ENCODE measurements around the gene STK11. TPM values are rescaled to one million over a fixed set of nuclear protein-coding genes. Genes with fewer than 3 reads are reported as not detected.

Gene STK11
- total and polyA plus RNA-seq, 9 donors: 36.9 to 71.2 (median 54.2) TPM

GRCh38 chr19:1173845-1174809, 31.5 kb upstream of the STK11 start, which contains the start of gene SBNO2:
Gene SBNO2, minus strand, starts transcription at chr19:1174268. Its CDS starts 19,992 bp downstream, at chr19:1154276.
- Histone ChIP-seq H3K4me1 (ENCODE audit: insufficient read depth) (peaks cover 21% of the 10 kb centered on the region), H3K36me3 (no peaks in the 10 kb centered on the region), H3K27me3 (no peaks in the 10 kb centered on the region), H3K27ac (peak within 1 kb of the TSS; percentile 85 to 93), H3K4me3 (peak within 1 kb of the TSS; percentile 73), H3K9me3 (no peaks in the 10 kb centered on the region)
- DNase-seq: peak; percentile 87 to 96 (median 94)
- 11 to 43% (median 24%) methylated on average over 21 to 84 of the region's 84 CpGs for WGBS, 3 donors
- TF ChIP-seq EP300 (IDR thresholded peaks at IDR 0.05) (no peak), POLR2A (IDR thresholded peaks at IDR 0.05) (peak; percentile 69), CTCF (IDR thresholded peaks at IDR 0.05) (no peak)
- intact Hi-C loops (cut with DNase I): loop anchor here in 1 of 4 donors (5.0 kb wide), 1 partner anchor 72 kb away; the partner anchor contains the start of gene GPX4

DNA sequence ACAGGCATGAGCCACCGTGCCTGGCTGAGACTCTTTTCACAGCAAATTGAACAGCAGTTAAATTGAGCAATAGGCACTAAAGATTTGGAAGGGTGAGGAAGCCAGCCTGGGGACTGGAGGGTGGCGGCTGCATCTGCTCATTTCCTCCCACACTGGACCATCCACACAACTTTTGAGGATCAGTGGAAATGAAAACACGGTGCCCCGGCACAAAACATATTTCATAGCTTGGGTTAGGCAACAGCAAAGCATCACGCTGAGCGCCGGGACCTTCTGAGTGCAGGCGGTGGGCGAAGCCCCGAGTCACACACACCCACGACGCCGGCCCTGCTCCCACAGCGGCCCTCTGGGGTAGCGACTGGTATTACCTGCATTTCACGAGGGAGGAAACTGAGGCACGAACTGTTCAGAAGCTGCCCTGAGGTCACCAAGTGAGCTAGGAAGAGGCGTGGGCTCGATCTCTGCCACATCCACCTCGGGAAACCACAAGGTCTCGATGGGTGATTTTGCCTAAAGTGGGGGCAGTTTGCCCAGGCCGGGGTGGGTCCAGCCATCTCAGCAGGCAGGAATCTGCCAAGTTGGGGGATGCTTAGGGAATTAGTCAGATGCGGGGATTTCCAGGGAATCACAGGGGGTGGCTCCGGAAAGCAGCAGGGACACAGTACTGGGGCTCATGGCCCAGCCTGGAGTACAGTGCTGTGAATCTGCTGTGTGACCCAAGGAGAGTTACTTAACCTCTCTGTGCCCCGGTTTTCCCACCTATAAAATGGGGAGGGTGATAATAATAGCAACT, 28.1 kb upstream of the STK11 start:
- Histone ChIP-seq H3K27ac (no peak overlapping the region), H3K36me3 (no peaks in the 10 kb centered on the region), H3K9me3 (no peaks in the 10 kb centered on the region), H3K27me3 (no peaks in the 10 kb centered on the region), H3K4me1 (ENCODE audit: insufficient read depth) (peaks cover under 1% of the 10 kb centered on the region), H3K4me3 (no peak overlapping the region)
- intact Hi-C loops (cut with DNase I): no loop called here
- TF ChIP-seq CTCF (IDR thresholded peaks at IDR 0.05) (no peak), POLR2A (IDR thresholded peaks at IDR 0.05) (no peak), EP300 (IDR thresholded peaks at IDR 0.05) (no peak)
- 45 to 48% (median 45%) methylated on average over 25 of the region's 25 CpGs for WGBS, 3 donors
- peak in 2 of 5 donors; percentile 25 to 38 for DNase-seq

GRCh38 chr19:1181606-1182005, 24.0 kb upstream of the STK11 start:
- H3K27ac ChIP-seq: no peak overlapping the region
- TF ChIP-seq POLR2A (IDR thresholded peaks at IDR 0.05) (no peak), EP300 (IDR thresholded peaks at IDR 0.05) (no peak)
- DNase-seq: peak in 1 of 5 donors; percentile 20
- 88 to 89% (median 89%) methylated on average over 11 of the region's 11 CpGs for WGBS, 3 donors
- H3K4me1 ChIP-seq (ENCODE audit: insufficient read depth): no peaks in the 10 kb centered on the region
- no peaks in the 10 kb centered on the region for H3K27me3 ChIP-seq
- no peaks in the 10 kb centered on the region for H3K9me3 ChIP-seq
- no peaks in the 10 kb centered on the region for H3K36me3 ChIP-seq
- intact Hi-C loops (cut with DNase I): loop anchor here in 2 of 4 donors (10.0 kb wide), 1 partner anchor 167 kb away; no protein-coding TSS in a partner anchor
- no peak overlapping the region for H3K4me3 ChIP-seq

DNA sequence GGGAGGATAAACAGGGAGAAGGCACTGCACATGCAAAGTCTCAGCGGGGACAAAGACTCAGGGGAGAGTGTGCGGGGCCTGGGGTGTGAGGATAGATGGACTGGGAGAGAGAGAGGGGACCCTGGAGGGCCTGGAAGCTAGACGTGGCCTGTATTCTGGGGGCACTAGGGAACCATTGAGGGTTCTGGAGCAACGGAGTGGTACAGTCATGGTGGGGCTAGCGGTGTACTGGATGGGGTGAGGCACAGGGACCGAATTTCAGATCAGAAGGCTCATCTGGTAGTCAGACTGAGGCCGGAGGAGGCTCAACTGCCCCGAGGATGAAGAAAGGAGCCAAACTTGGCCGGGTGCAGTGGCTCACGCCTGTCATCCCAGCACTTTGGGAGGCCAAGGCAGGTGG, 23.5 kb upstream of the STK11 start:
- Histone ChIP-seq H3K27ac (no peak overlapping the region), H3K27me3 (no peaks in the 10 kb centered on the region), H3K4me3 (no peak overlapping the region), H3K4me1 (ENCODE audit: insufficient read depth) (no peaks in the 10 kb centered on the region), H3K9me3 (no peaks in the 10 kb centered on the region), H3K36me3 (no peaks in the 10 kb centered on the region)
- no peak for DNase-seq
- WGBS, 3 donors: 92 to 97% (median 94%) methylated on average over 10 of the region's 10 CpGs
- intact Hi-C loops (cut with DNase I): loop anchor here in 2 of 4 donors (10.0 kb wide), 1 partner anchor 167 kb away; no protein-coding TSS in a partner anchor
- no peak for TF ChIP-seq POLR2A (IDR thresholded peaks at IDR 0.05)
- TF ChIP-seq EP300 (IDR thresholded peaks at IDR 0.05): no peak
- TF ChIP-seq CTCF (IDR thresholded peaks at IDR 0.05): no peak
